Panc1 (cell line): ENCODE measurements around the gene TJP3. TPM values are rescaled to one million over a fixed set of nuclear protein-coding genes. Genes with fewer than 3 reads are reported as not detected.

Experiments
- ATAC-seq: fragments of 200-7000 bp; cut with Tn5 transposase; 2 replicates; pipeline ENCODE4 v1.9.1; 2020; ENCODE audit warnings: mild to moderate bottlenecking, moderate library complexity
- BruUV-seq: library from RNA; stranded (reverse); fragments of 400-500 nt; replicated peaks from 2 replicates; lab custom pipeline; 2021; lab: Mats Ljungman, UMichigan
- CTCF ChIA-PET: fragments of 300-600 bp; sonication (Branson Sonifier 250); formaldehyde crosslinking; loops from one replicate; lab custom pipeline; 2022; ENCODE audit warnings: antibody characterized with exemption; lab: Charles Lee
- POLR2A ChIA-PET: fragments of 300-600 bp; sonication (Branson Sonifier 250); formaldehyde crosslinking; loops from one replicate; lab custom pipeline; 2022; ENCODE audit warnings: antibody characterized with exemption; lab: Charles Lee
- DNase-seq: peaks from one replicate; pipeline ENCODE4 v3.0.0-alpha.2; 2010; ENCODE audit warnings: low read depth, low spot score
- H3K27ac ChIP-seq: 2 replicates; pipeline ENCODE4 v1.5.1; 2011; ENCODE audit warnings: mild to moderate bottlenecking, low read length, inconsistent platforms
- H3K27me3 ChIP-seq: fragments of 200-500 bp; sonication (Bioruptor generic); 2 replicates; pipeline ENCODE4 v1.6.0; 2014; ENCODE audit warnings: low read length, inconsistent platforms; ENCODE audit not compliant: control insufficient read depth, insufficient read depth
- H3K36me3 ChIP-seq: fragments of 200-500 bp; sonication (Bioruptor generic); 2 replicates; pipeline ENCODE4 v1.5.1; 2014; ENCODE audit warnings: inconsistent platforms, mild to moderate bottlenecking, low read length, moderate library complexity; ENCODE audit not compliant: control insufficient read depth, insufficient read depth
- H3K4me1 ChIP-seq: 2 replicates; pipeline ENCODE4 v1.5.1; 2011; ENCODE audit warnings: inconsistent platforms, mild to moderate bottlenecking, low read length, moderate library complexity; ENCODE audit not compliant: control insufficient read depth, insufficient read depth
- H3K4me3 ChIP-seq, 2 experiments: 2 replicates each; pipeline ENCODE4 v1.5.1; 2011 to 2012; ENCODE audit warnings: low read depth in 2 of 2, low read length in 2 of 2, mild to moderate bottlenecking in 2 of 2, inconsistent platforms in 1 of 2, moderate library complexity in 1 of 2
- H3K9me3 ChIP-seq: fragments of 200-500 bp; sonication (Bioruptor generic); 2 replicates; pipeline ENCODE4 v1.5.1; 2014; ENCODE audit warnings: low read depth, mild to moderate bottlenecking, inconsistent platforms, low read length, moderate library complexity; ENCODE audit not compliant: control insufficient read depth, insufficient read depth
- CTCF ChIP-seq: fragments of 450-650 bp; IDR thresholded peaks from 2 replicates; pipeline ENCODE4 v1.5.1; 2017; ENCODE audit warnings: mild to moderate bottlenecking
- POLR2AphosphoS5 ChIP-seq: IDR thresholded peaks from 2 replicates; pipeline ENCODE4 v1.6.1; 2012; ENCODE audit warnings: mild to moderate bottlenecking, low read depth, low read length, moderate library complexity
- SIN3A ChIP-seq: IDR thresholded peaks from 2 replicates; pipeline ENCODE4 v1.6.1; 2012; ENCODE audit warnings: low read depth, mild to moderate bottlenecking, low read length, moderate library complexity, borderline replicate concordance; ENCODE audit not compliant: insufficient read depth
- TCF7L2 ChIP-seq: IDR thresholded peaks from 2 replicates; pipeline ENCODE4 v1.6.1; 2011; ENCODE audit warnings: mild to moderate bottlenecking, low read depth, low read length, inconsistent platforms
- in situ Hi-C: cut with HindIII; loops from 2 replicates; pipeline ENCODE4 v1.10.0; 2016; ENCODE audit warnings: low sequenced_read_pairs, low pct_unique_long_range_greater_than_20kb
- intact Hi-C: fragments of 100-400 bp; cut with micrococcal nuclease; formaldehyde crosslinking; loops from one replicate; pipeline ENCODE4 v1.10.0; 2022; ENCODE audit not compliant: unreplicated experiment
- total RNA-seq: library from RNA; stranded (reverse); gene quantifications from one replicate; pipeline ENCODE4 v1.2.1, GENCODE V29; 2021; ENCODE audit not compliant: unreplicated experiment
- TF ChIP-seq, protein P1 (sequence below), 2 experiments: IDR thresholded peaks; 2 replicates each; pipeline ENCODE4 v1.6.1; 2011 to 2012; ENCODE audit warnings: low read depth in 2 of 2, control low read depth in 1 of 2, low read length in 1 of 2, mild to moderate bottlenecking in 1 of 2, moderate library complexity in 1 of 2; ENCODE audit not compliant: insufficient read depth in 1 of 2

Gene TJP3
- total RNA-seq, 1 experiment from 2014 or later: 2.7 TPM

- Histone ChIP-seq H3K27ac (no peak overlapping the region), H3K4me1 (no peaks in the 10 kb centered on the region), H3K27me3 (no peaks in the 10 kb centered on the region), H3K36me3 (no peaks in the 10 kb centered on the region), H3K4me3 (no peak overlapping the region), H3K9me3 (no peaks in the 10 kb centered on the region)
- ChIA-PET CTCF (no interaction called here), POLR2A (no interaction called here)
- intact Hi-C loops: no loop called here
- TF ChIP-seq SIN3A: no peak
- no peak for TF ChIP-seq CTCF
- TF ChIP-seq POLR2AphosphoS5: no peak
- TF ChIP-seq, protein P1, sequence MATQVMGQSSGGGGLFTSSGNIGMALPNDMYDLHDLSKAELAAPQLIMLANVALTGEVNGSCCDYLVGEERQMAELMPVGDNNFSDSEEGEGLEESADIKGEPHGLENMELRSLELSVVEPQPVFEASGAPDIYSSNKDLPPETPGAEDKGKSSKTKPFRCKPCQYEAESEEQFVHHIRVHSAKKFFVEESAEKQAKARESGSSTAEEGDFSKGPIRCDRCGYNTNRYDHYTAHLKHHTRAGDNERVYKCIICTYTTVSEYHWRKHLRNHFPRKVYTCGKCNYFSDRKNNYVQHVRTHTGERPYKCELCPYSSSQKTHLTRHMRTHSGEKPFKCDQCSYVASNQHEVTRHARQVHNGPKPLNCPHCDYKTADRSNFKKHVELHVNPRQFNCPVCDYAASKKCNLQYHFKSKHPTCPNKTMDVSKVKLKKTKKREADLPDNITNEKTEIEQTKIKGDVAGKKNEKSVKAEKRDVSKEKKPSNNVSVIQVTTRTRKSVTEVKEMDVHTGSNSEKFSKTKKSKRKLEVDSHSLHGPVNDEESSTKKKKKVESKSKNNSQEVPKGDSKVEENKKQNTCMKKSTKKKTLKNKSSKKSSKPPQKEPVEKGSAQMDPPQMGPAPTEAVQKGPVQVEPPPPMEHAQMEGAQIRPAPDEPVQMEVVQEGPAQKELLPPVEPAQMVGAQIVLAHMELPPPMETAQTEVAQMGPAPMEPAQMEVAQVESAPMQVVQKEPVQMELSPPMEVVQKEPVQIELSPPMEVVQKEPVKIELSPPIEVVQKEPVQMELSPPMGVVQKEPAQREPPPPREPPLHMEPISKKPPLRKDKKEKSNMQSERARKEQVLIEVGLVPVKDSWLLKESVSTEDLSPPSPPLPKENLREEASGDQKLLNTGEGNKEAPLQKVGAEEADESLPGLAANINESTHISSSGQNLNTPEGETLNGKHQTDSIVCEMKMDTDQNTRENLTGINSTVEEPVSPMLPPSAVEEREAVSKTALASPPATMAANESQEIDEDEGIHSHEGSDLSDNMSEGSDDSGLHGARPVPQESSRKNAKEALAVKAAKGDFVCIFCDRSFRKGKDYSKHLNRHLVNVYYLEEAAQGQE (IDR thresholded peaks at IDR 0.05; ENCODE audit: insufficient read depth in 1 of 2, low read depth in 2 of 2, low read length in 1 of 2): no peak
- no peak for TF ChIP-seq TCF7L2
- no peak for DNase-seq
- in situ Hi-C loops: no loop called here
- BruUV-seq: no TSS peak
- ATAC-seq: no peak
These were observed 25.5 kb downstream of the TJP3 start for GRCh38 chr19:3733549-3734309.

DNA sequence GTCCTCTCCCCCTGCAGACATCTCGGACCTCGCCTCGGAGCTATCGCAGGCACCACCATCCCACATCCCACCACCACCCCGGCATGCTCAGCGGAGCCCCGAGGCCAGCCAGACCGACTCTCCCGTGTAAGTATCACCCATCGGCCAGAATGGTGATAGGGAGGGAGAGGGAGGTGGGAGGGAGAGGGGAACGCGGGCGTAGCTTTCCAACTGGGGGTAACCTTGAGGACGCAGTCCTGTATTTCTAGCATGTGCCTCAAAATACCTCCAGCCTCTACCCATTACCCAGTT is 26.1 kb downstream of the TJP3 start:
- ChIA-PET POLR2A (no interaction called here), CTCF (no interaction called here)
- H3K4me1 ChIP-seq: no peaks in the 10 kb centered on the region
- BruUV-seq: no TSS peak
- H3K27ac ChIP-seq: no peak overlapping the region
- no peaks in the 10 kb centered on the region for H3K36me3 ChIP-seq
- no peak for ATAC-seq
- no peak overlapping the region for H3K4me3 ChIP-seq
- intact Hi-C loops (no loop called here), in situ Hi-C loops (no loop called here)
- DNase-seq: no peak
- no peaks in the 10 kb centered on the region for H3K27me3 ChIP-seq
- H3K9me3 ChIP-seq: no peaks in the 10 kb centered on the region
- TF ChIP-seq POLR2AphosphoS5 (no peak), TCF7L2 (no peak), CTCF (no peak), SIN3A (no peak)
- TF ChIP-seq, protein P1 (IDR thresholded peaks at IDR 0.05; ENCODE audit: insufficient read depth in 1 of 2, low read depth in 2 of 2, low read length in 1 of 2): no peak
